Gastroesophageal sphincter (tissue), 3 donors: ENCODE measurements around the gene RAET1E.

Source experiments
- POLR2AphosphoS5 ChIP-seq: sonication (generic); formaldehyde crosslinking; IDR thresholded peaks from one replicate; pipeline ENCODE4 v1.6.1; 2017; ENCODE audit warnings: antibody characterized with exemption
- TF ChIP-seq, protein P1 (sequence below), 4 experiments: fragments of 200-600 bp in 2 of 4; fragments of 450-650 bp in 2 of 4; sonication (generic) in 1 of 4; IDR thresholded peaks; one replicate each; pipeline ENCODE4 v1.5.1; 2017 to 2019; ENCODE audit warnings: antibody characterized with exemption in 4 of 4, mild to moderate bottlenecking in 2 of 4, moderate library complexity in 2 of 4

DNA sequence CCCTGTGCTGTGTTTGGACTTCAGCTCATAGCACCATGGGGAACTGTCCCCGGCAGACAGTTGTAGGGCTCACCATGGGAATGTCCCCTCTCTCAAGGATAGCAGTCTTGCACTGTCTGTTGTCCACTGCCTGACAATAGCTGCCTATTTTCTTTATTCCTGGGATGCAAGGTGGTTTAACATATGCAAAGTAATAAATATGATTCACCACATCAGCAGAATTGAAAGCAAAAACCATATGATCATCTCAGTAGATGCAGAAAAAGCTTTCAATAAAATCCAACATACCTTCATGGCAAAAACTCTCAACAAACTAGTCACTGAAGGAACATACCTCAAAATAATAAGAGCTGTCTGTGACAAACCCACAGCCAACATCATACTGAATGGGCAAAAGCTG, 20.3 kb downstream of the RAET1E start:
- TF ChIP-seq POLR2AphosphoS5: no peak
- TF ChIP-seq, protein P1, sequence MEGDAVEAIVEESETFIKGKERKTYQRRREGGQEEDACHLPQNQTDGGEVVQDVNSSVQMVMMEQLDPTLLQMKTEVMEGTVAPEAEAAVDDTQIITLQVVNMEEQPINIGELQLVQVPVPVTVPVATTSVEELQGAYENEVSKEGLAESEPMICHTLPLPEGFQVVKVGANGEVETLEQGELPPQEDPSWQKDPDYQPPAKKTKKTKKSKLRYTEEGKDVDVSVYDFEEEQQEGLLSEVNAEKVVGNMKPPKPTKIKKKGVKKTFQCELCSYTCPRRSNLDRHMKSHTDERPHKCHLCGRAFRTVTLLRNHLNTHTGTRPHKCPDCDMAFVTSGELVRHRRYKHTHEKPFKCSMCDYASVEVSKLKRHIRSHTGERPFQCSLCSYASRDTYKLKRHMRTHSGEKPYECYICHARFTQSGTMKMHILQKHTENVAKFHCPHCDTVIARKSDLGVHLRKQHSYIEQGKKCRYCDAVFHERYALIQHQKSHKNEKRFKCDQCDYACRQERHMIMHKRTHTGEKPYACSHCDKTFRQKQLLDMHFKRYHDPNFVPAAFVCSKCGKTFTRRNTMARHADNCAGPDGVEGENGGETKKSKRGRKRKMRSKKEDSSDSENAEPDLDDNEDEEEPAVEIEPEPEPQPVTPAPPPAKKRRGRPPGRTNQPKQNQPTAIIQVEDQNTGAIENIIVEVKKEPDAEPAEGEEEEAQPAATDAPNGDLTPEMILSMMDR (IDR thresholded peaks at IDR 0.05): no peak
